Measurements from ENCODE around the gene ZNF185. TPM values are rescaled to one million over a fixed set of nuclear protein-coding genes. Genes with fewer than 3 reads are reported as not detected.

ZNF185 gene
- total RNA-seq, 6 experiments from 2014 or later: 1.1 to 2.4 (median 1.4) TPM

GRCh38 chrX:152865232-152865920, 32.5 kb upstream of the ZNF185 start:
- no peak for DNase-seq
- H3K27me3 Mint-ChIP-seq (ENCODE audit: insufficient read depth): no peaks in the 10 kb centered on the region
- no peak for TF ChIP-seq CTCF (IDR thresholded peaks at IDR 0.05)
- no peak overlapping the region for H3K27ac Mint-ChIP-seq
- H3K4me1 Mint-ChIP-seq (ENCODE audit: low read depth): no peaks in the 10 kb centered on the region
- no peaks in the 10 kb centered on the region; the same call in 1 of the 2 replicates for H3K36me3 Mint-ChIP-seq (ENCODE audit: low read depth)
- no peaks in the 10 kb centered on the region for H3K9me3 Mint-ChIP-seq
- no peak overlapping the region for H3K4me3 Mint-ChIP-seq

GRCh38 chrX:152866386-152866785, 31.5 kb upstream of the ZNF185 start:
- H3K27me3 Mint-ChIP-seq (ENCODE audit: insufficient read depth): no peaks in the 10 kb centered on the region
- H3K4me1 Mint-ChIP-seq (ENCODE audit: low read depth): no peaks in the 10 kb centered on the region
- DNase-seq: no peak
- no peak for TF ChIP-seq CTCF (IDR thresholded peaks at IDR 0.05)
- no peak overlapping the region for H3K27ac Mint-ChIP-seq
- no peaks in the 10 kb centered on the region for H3K9me3 Mint-ChIP-seq
- no peak overlapping the region for H3K4me3 Mint-ChIP-seq
- no peaks in the 10 kb centered on the region; the same call in 1 of the 2 replicates for H3K36me3 Mint-ChIP-seq (ENCODE audit: low read depth)

GRCh38 chrX:152869972-152870371, 27.9 kb upstream of the ZNF185 start:
- H3K9me3 Mint-ChIP-seq: no peaks in the 10 kb centered on the region
- no peak overlapping the region for H3K27ac Mint-ChIP-seq
- DNase-seq: no peak
- no peaks in the 10 kb centered on the region; the same call in 1 of the 2 replicates for H3K36me3 Mint-ChIP-seq (ENCODE audit: low read depth)
- H3K4me1 Mint-ChIP-seq (ENCODE audit: low read depth): no peaks in the 10 kb centered on the region
- TF ChIP-seq CTCF (IDR thresholded peaks at IDR 0.05): no peak; the same call in 1 of the 2 replicates
- no peaks in the 10 kb centered on the region for H3K27me3 Mint-ChIP-seq (ENCODE audit: insufficient read depth)
- no peak overlapping the region for H3K4me3 Mint-ChIP-seq

DNA sequence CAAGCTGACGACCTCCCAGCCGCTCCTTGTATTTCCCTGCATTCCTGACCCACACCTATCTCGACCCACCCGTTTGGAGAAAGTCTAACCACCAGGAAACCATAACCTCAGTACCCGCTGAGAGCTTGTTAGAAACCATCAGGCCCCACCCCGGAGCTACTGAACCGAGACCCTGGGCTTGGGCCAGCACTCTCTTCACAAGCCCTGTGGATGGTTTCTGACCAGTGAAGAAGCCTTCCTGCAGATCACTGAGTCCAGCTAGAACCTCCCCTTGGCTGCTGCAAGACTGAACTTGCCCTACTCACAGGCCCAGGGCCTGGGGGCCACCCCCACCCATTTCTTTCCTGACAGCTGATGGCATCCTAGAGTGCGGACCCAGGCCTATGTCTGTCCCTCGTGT, 26.6 kb upstream of the ZNF185 start:
- Mint-ChIP-seq H3K9me3 (no peaks in the 10 kb centered on the region), H3K27ac (no peak overlapping the region), H3K4me3 (no peak overlapping the region), H3K27me3 (ENCODE audit: insufficient read depth) (no peaks in the 10 kb centered on the region), H3K4me1 (ENCODE audit: low read depth) (no peaks in the 10 kb centered on the region), H3K36me3 (ENCODE audit: low read depth) (no peaks in the 10 kb centered on the region; the same call in 1 of the 2 replicates)
- TF ChIP-seq CTCF (IDR thresholded peaks at IDR 0.05): no peak
- no peak for DNase-seq

- TF ChIP-seq CTCF (IDR thresholded peaks at IDR 0.05): no peak
- no peaks in the 10 kb centered on the region for H3K27me3 Mint-ChIP-seq (ENCODE audit: insufficient read depth)
- no peaks in the 10 kb centered on the region for H3K4me1 Mint-ChIP-seq (ENCODE audit: low read depth)
- H3K27ac Mint-ChIP-seq: no peak overlapping the region
- DNase-seq: no peak
- no peaks in the 10 kb centered on the region for H3K9me3 Mint-ChIP-seq
- H3K4me3 Mint-ChIP-seq: no peak overlapping the region
- no peaks in the 10 kb centered on the region; the same call in none of the 2 replicates for H3K36me3 Mint-ChIP-seq (ENCODE audit: low read depth)
Measured at GRCh38 chrX:152872522-152872921, 25.3 kb upstream of the ZNF185 start.
